ENCODE data around the gene MGST2.

The MGST2 gene

DNA sequence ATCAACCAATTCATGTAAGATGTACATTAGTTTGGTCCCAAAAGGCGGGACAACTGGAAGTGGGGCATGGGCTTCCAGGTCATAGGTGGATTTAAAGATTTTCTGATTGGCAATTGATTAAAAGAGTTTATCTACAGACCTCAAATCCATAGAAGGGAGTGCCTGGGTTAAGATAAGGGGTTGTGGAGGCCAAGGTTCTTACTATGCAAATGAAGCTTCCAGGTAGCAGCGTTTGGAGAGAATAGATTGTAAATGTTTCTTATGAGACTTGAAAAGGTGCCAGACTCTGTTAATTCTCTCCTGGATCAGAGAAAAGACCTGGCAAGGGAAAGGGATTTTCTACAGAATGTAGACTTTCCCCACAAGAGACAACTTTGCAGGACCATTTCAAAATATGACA lies 2.4 kb downstream of the MGST2 start:
- peak overlapping the region in 1 of 21 experiments; percentile 86 for H3K27ac ChIP-seq

DNA sequence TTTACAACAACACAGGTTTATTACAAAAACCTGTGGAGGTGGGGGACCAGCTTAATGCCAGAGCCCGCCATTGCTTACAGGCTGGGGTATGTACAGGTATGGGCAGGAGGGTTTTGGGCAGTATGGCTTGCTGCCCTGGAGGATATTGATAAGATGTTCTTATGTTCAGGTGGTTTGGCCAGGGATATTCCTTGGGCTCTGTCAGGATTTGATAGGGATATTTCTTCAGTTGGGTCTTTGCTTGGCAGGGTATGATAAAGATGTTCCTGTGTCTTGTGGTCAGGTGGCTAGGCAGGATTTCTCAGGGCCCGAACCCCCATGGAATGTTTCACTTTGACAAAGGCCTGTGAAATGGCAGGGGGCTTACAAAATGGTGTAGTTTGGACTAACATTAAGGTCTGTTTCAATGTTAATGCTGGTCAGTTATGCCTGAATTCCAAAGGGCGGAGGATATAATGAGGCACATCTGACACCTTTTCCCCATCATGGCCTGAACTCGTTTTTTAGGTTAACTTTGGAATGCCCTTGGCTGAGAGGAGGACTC lies 3.1 kb downstream of the MGST2 start:
- Histone ChIP-seq H3K27ac (peak overlapping the region in 1 of 21 experiments; percentile 22), H3K4me3 (no peak overlapping the region)

More for the DNA sequence above, 2.4 kb downstream of the MGST2 start:
- no peak overlapping the region for H3K4me3 ChIP-seq

DNA sequence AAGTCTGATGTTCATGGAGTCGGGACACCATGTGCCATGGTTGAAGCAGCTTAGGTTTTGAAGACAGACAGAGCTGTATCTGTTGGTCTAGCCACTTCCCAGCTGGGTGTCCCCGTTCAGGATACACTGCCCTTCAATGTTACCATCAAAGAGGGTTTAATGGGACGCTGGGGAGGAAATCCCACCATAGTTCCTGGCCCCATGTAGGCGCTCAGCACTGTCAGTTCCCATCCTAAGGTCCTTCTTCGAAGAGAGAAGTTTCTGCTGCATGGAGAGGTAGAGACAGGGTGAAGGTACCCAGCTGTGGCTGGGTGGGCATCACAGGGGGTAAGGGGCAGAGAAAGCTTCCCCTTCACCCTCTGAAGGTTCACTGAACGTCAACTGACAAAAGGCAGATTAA lies 3.7 kb downstream of the MGST2 start:
- peak overlapping the region in 1 of 21 experiments; percentile 22 for H3K27ac ChIP-seq
- H3K4me3 ChIP-seq = no peak overlapping the region

DNA sequence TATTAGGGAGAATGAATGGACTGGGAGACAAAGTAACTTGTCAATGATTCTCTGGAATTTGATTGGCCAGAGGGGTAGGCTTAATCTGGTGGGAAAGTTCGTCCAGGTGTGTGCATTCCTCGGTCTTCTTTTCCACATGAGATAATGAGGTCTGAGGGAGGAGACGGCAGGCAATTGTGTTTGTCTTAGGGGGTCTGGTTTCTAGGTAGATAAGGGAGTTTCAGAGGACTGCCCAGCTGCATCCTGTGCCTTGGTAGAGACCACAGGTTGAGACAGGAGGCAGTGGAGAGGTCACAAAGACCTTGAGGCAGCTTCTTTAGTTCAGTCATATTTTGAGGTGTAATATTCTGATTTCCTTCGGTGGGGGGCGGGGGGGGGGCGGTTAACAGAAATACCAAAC lies 4.3 kb downstream of the MGST2 start:
- no peak overlapping the region for H3K27ac ChIP-seq

DNA sequence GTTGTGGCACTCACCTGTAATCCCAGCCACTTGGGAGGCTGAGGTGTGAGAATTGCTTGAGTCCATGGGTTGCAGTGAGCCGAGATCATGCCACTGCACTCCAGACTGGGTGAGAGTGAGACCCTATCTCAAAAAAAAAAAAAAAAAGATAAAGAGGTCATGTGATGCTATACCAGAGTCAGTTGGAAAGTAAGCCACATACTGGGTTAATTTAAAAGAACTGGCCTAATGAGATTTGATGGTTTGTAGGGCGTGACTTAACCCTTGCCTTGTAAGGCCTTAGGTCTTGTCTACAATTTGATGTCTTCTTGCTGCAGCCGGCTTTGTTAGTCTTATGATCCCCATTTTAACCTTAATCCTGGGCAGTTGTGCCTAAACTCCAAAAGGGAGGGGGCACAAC lies 5.2 kb downstream of the MGST2 start:
- no peak overlapping the region for H3K27ac ChIP-seq
- no peak overlapping the region for H3K4me3 ChIP-seq

More for the DNA sequence above, 4.3 kb downstream of the MGST2 start:
- H3K4me3 ChIP-seq = no peak overlapping the region

DNA sequence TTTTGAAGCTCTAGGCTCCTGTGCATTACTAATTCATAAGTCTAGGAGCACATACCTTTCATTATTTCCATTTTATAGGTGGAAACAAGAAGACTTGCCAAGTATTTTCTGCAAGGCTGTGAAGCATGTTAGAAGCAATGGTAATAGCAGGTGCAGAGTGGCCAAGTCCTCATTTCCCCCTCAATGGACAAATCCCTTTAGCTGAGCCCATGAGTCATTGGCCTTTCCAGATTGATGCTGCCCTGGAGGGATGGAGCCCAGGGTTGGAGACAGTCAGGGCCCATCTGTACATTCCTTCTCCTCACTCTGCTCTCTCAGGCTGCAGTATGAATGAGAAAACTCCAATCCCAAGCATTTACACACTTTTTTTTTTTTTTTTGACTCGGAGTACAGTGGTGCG lies 6.6 kb downstream of the MGST2 start:
- no peak overlapping the region for H3K27ac ChIP-seq
- H3K4me3 ChIP-seq = no peak overlapping the region

DNA sequence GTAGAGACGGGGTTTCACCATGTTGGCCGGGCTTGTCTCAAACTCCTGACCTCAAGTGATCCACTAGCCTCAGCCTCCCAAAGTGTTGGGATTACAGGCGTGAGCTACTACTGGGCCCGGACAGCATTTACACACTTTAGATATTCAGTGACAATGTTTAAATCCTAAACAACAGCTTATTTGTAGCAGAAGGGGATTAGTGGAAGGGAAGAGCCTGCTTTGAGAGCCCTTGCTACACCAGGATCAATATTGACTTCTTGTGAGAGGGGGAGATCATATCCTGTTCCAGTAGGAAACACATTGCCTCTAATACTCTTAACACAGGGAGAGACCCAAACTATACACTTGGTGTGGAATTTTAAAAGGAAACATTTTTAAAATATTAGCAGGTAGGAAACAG lies 7.1 kb downstream of the MGST2 start:
- no peak overlapping the region for H3K27ac ChIP-seq
- H3K4me3 ChIP-seq = no peak overlapping the region

DNA sequence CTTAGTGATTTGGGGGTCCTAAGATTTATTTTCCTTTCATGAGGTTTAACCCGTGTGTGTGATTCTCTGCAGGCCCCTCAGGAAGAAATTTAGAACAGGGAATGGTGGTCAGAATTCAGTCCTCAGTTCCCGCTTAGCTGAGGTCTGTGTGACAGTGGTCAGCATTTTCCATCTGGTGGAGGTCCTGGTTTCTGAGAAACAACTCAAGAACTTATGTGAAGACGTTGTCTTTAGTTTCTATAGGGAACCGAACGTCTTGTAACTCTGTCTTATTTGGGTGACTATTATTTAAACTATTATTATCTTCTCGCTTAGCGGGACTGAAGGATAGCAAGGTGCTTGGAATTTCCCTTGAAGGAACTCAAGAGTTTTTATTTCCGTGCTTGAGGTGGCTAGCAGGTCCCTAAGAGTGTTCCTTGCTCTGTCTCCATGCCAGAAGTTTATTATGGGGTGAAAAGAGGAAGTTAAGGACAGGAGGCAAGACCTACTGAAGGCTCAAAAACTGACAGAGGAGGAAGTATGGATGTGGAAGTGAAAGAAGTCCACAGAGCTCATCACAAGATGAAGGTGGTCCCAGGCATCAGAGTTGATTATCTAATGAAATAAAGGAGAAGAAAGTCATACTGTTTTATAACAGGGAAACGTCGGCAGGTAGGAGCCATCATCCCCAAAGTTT lies 9.4 kb downstream of the MGST2 start:
- Histone ChIP-seq H3K4me3 (no peak overlapping the region), H3K27ac (peak overlapping the region in 5 of 21 experiments; percentile 25 to 61 (median 46))

DNA sequence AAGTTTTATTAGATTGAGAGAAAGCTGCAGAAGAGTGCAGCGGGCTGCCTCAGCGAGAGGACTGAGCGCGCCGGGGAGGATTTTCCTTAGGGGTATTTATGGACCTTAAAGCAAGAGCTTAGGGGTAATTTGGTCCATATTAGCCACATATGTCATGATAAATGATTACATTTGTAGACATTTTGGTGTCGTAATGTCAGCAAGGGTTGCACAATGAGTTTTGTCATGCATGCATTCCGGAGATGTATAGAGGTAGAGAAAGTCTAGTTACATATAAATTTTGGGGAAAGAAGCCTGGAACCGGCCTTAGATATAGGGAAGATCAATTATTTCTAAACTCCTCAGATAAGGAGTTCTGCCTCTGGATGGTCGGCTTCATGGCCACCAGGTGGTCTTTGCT lies 10.0 kb downstream of the MGST2 start:
- Histone ChIP-seq H3K4me3 (no peak overlapping the region), H3K27ac (peak overlapping the region in 7 of 21 experiments; percentile 0 to 61 (median 29))

DNA sequence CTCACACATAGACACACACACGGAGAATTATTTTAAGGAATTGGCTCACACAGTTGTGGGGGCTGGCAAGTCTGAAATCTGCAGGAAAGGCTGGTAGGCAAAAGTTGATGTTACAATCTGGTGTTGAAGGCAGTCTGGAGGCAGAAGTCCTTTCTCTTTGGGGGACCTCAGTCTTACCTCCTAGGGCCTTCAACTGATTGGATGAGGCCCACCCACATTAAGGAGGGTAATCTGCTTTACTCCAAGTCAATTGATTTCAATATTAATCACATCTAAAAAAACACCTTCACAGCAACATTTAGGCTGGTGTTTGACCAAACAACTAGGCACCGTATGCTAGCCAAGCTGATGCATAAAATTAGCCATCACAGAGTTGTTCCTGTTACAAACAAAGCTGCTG lies 10.7 kb downstream of the MGST2 start:
- H3K27ac ChIP-seq = peak overlapping the region in 9 of 21 experiments; percentile 6 to 47 (median 24)
- no peak overlapping the region for H3K4me3 ChIP-seq

DNA sequence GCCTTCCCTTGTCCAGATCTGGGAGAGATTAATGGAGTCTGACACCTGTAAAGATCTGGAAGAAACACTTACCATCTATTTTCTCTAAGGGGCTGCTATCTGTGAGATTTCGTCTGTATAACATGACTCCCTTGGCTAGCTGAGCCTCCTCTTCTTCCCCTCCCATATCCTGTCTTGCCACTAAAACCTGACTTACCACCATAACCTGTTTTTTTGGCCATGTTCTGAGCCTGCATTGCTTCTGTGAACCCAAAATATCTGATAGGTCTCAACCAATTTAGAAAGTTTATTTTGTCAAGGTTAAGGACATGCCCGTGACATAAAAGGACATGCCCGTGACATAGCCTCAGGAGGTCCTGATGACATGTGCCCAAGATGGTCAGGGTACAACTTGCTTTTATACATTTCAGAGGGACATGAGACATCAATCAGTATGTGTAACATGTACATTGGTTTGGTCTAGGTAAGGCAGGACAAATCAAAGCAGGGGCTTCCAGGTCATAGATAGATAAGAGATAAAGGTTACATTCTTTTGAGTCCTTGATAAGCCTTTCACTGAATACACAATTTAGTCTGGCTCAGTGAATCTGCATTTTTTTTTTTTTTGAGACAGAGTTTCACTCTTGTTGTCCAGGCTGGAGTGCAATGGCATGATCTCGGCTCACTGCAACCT lies 11.4 kb downstream of the MGST2 start:
- H3K27ac ChIP-seq = peak overlapping the region in 6 of 21 experiments; percentile 6 to 43 (median 26)
- no peak overlapping the region for H3K4me3 ChIP-seq

DNA sequence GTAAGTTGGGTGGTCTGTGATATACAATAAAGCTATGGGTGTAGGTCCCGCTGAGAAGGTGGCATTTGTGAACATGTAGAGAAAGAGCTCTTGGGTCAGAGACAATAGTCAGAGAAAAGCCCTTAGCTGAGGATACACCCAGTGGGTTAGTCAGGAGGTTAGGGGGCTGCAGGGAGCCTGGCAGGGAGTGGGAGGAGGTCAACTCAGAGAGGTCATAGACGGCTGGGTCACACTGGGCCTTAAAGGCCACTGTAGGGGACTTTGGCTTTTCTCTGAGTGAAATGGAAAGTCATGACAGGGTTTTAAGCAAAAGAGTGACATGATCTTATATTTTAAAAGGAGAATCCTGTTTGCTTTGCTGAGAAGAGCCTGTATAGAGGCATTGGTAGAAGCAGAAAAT lies 16.7 kb downstream of the MGST2 start:
- Histone ChIP-seq H3K4me3 (no peak overlapping the region), H3K27ac (peak overlapping the region in 12 of 21 experiments; percentile 14 to 60 (median 38))

DNA sequence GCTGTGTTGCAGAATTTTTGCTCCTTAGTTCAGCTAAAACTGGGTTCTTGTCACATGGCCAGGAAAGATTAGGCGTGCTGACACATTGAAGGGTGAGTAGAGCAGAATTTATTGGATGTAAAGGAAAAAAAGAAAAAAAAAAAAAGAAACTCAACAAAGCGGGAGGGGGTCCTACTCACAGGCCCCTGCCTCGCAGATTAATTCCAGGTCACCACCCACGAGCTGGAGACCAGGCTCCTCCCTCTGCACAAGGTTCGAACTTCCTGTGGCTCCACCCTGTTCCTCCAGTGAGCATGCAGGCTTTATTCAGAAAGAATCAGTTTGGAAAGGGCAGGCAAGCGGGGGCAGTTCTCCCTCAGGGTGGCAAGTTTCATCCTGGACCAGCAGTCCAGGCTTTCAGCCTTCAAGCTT lies 17.1 kb downstream of the MGST2 start:
- Histone ChIP-seq H3K27ac (peak overlapping the region in 13 of 21 experiments; percentile 18 to 60 (median 40)), H3K4me3 (no peak overlapping the region)

DNA sequence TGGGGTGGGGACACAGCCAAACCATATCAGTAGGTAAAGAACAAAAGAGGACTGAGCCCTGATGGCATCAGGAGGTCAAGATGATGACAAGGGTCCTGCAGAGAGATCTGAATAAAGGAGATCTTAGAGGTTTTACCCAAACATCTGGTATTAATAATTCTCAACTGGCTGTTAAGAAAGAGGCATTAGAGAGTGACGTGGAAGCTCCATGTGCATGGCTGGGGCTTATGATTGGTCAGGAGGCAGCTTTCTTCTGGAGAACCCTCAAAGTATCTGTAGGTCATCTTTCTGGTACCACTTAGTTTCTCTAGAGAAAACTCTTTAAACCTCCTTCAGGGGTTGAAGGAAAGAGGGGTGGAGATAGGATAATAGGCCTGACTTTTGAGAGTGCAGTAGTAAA lies 18.7 kb downstream of the MGST2 start:
- Histone ChIP-seq H3K27ac (peak overlapping the region in 4 of 21 experiments; percentile 6 to 43 (median 28)), H3K4me3 (no peak overlapping the region)

DNA sequence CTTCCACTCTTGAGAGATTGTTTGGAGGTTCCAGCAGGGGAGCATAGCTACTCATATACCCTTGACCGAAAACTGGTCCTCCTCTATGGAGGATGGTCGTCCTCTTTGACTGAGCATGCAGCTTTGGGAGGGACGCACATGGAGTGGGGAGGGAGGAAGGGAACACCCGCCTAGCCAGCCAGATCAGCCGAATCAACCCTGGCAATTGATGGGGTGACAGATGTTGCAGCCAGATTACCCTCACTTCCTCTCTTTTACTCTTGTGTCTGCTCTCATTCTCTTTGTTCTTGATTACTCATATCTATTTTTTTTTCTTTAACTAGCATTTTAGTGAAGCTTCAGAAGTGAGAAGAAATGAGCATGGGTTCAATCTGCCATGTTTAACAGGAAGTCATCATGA lies 19.6 kb downstream of the MGST2 start:
- Histone ChIP-seq H3K4me3 (no peak overlapping the region), H3K27ac (peak overlapping the region in 1 of 21 experiments; percentile 18)

DNA sequence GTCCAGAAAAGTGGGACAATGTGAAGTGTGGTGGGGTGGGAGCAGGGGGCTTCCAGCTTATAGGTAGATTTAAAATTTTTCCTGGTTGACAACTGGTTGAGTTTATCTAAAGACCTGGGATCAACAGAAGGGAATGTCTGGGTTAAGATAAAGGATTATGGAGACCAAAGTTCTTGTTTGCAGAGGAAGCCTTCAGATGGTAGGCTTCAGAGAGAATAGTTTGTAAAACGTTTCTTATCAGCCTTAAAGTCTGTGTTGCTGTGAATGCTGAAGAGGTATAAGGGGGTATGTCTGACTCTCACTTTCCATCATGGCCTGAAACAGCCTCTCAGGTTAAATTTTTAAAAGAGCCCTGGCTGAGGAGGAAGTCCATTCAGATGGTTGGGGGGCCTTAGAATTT lies 20.5 kb downstream of the MGST2 start:
- H3K4me3 ChIP-seq = no peak overlapping the region
- H3K27ac ChIP-seq = no peak overlapping the region

DNA sequence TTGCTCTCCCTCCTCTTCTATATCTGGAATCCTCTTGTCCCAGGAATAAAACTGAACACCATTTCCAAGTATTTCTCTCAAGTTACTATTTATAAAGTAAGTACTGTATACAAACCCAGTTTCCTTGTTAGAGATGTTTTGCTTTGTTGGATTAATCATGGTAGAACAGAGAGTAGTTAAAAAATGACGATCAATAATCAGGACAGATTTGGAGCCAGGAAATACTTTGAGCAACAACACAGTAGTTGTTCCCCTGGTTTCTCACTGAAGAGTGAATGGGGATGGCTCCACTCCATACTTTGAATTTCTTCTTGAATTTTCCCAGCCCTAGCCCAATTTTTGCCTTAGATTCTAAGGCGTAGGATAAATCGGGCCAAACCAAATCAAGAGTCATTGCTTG lies 21.4 kb downstream of the MGST2 start:
- peak overlapping the region in 1 of 21 experiments; percentile 32 for H3K27ac ChIP-seq
- no peak overlapping the region for H3K4me3 ChIP-seq

DNA sequence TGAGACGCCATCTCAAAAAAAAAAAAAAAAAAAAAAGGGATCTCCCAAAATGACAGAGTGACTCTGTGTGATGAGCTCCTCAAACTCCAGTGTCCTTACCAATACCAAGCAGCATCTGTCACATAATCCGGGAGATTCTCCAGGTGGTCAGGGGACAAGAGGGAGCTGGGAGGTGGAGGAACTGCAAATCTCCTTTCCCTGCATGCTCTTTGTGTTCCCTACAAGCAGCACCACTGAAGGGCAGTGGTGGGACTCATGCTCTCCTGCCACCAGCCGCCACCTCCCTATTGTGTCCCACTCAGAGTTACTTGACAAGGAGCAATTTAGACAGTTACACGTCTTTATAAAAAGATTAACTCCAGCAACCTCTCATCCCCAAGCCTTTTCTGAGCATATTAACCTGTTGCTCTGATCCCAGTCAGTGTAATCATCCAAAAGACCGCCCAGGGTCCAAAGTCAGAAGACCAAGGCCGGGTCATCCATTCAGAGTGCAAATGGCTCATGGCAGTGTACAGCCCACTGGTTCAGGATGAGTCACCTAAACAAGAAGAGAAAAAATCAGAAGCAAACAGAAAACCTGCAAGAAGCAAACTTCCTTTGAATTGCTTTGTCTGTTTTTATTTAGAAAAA lies 23.6 kb downstream of the MGST2 start:
- Histone ChIP-seq H3K4me3 (no peak overlapping the region), H3K27ac (no peak overlapping the region)

DNA sequence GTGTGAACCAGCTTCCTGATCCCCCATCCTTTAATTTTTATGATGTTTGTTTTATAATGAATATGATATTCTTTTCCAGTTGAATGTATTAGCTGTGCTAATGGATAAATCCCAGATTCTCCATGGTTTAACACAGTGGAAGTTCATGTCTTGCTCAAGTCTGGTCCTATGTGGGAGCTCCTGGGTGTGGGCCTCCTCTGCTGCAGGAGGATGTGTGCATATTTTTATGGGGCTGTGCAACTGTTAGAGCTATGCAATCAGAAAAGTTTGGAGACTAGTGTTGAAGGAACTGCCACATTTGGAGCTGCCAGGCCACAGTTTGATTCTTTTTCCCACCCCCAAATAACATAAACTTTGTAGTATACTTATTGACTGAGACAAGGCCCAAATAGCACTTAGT lies 24.8 kb downstream of the MGST2 start:
- Histone ChIP-seq H3K27ac (no peak overlapping the region), H3K4me3 (no peak overlapping the region)

DNA sequence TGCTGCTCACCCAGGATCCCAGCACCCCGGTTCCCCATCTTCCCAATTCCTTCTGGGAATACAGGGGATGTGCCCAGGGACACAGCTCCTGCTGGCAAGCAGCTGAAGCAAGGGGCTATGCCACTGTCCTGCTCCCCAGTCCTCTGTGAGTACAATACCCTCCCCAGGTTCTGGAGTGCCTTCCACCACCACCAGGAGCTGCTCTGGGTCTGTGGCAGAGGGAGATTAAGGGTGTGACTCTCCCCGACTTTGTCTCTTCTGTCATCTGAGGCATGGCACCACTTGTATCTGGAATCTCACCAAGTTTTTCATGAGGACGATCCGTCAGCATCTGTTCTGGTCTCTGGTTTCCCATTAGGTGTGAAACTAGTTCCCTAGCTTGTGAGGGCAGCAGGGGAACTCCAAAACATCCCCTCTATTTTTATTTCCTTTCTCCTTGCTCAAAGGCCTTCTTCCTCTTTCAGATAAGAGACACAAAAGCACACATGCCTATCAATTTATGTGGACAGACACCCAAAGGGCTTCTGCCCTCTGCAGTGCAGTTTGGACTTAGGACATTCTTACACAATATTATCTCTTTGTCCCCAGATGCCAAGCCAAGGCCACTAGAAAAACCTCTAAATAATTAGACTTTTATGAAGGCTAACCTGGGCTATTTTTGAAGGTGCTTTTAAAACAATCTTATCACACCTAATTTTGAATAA lies 26.8 kb downstream of the MGST2 start:
- H3K4me3 ChIP-seq = no peak overlapping the region
- H3K27ac ChIP-seq = peak overlapping the region in 5 of 21 experiments; percentile 3 to 38 (median 19)
